HG03060 (cell line): ENCODE data around the gene MAPKAPK2.

Experiments
- ATAC-seq: cut with Tn5 transposase; IDR thresholded peaks from one replicate; pipeline ENCODE4 v1.9.1; 2021; ENCODE audit warnings: low read depth, moderate number of reproducible peaks; ENCODE audit not compliant: unreplicated experiment

The MAPKAPK2 gene

GRCh38 chr1:206681359-206681758 lies 3.3 kb upstream of the MAPKAPK2 start:
- no peak for ATAC-seq

- ATAC-seq, result no peak
These were observed 2.6 kb upstream of the MAPKAPK2 start for GRCh38 chr1:206682111-206682510.

- no peak for ATAC-seq
These were observed 1.4 kb upstream of the MAPKAPK2 start for GRCh38 chr1:206683313-206683712.

GRCh38 chr1:206684003-206684402 lies 702 bp upstream of the MAPKAPK2 start:
- no peak for ATAC-seq

GRCh38 chr1:206685334-206685768 lies 646 bp downstream of the MAPKAPK2 start:
- no peak for ATAC-seq

GRCh38 chr1:206685769-206686477 lies 1.2 kb downstream of the MAPKAPK2 start:
- ATAC-seq, result no peak

- ATAC-seq, result no peak
These were observed 2.0 kb downstream of the MAPKAPK2 start for GRCh38 chr1:206686478-206687249.

GRCh38 chr1:206687251-206687914 lies 2.7 kb downstream of the MAPKAPK2 start:
- ATAC-seq, result no peak

- no peak for ATAC-seq
These were observed 3.3 kb downstream of the MAPKAPK2 start for GRCh38 chr1:206687915-206688442.

GRCh38 chr1:206690516-206690915 lies 5.8 kb downstream of the MAPKAPK2 start:
- ATAC-seq, result no peak

- ATAC-seq, result no peak
These were observed 6.9 kb downstream of the MAPKAPK2 start for GRCh38 chr1:206691604-206692003.

GRCh38 chr1:206693029-206693428 lies 8.3 kb downstream of the MAPKAPK2 start:
- ATAC-seq, result no peak

- no peak for ATAC-seq
These were observed 8.9 kb downstream of the MAPKAPK2 start for GRCh38 chr1:206693592-206693991.

GRCh38 chr1:206694171-206695124 lies 9.7 kb downstream of the MAPKAPK2 start:
- no peak for ATAC-seq

GRCh38 chr1:206695733-206696132 lies 11.0 kb downstream of the MAPKAPK2 start:
- no peak for ATAC-seq

GRCh38 chr1:206696812-206697585 lies 12.3 kb downstream of the MAPKAPK2 start:
- no peak for ATAC-seq

- ATAC-seq, result no peak
These were observed 13.3 kb downstream of the MAPKAPK2 start for GRCh38 chr1:206698011-206698410.

GRCh38 chr1:206699000-206699586 lies 14.4 kb downstream of the MAPKAPK2 start:
- ATAC-seq, result no peak

- ATAC-seq, result no peak
These were observed 14.9 kb downstream of the MAPKAPK2 start for GRCh38 chr1:206699626-206700025.
